Left cardiac atrium (tissue), 4 donors: ENCODE data around the gene SNAPC4. TPM values are rescaled to one million over a fixed set of nuclear protein-coding genes. Genes with fewer than 3 reads are reported as not detected.
A peak's percentile ranks its signal among the peaks of the same experiment; 100 is the strongest.
"Not testable (repeated sequence)": the region's sequence is repeated elsewhere in the genome, so short reads cannot be mapped to it uniquely, and the experiment has no call there.

Experiments
- ATAC-seq, 2 donors: fragments of 200-7000 bp; cut with Tn5 transposase; one replicate each; pipeline ENCODE4 v1.9.1; 2020; ENCODE audit warnings: mild to moderate bottlenecking in 2 of 2, moderate library complexity in 2 of 2
- DNase-seq: peaks from one replicate; pipeline ENCODE4 v3.0.0-alpha.2; 2020
- intact Hi-C, 2 donors: fragments of 100-400 bp; cut with DNase I; formaldehyde crosslinking; loops; one replicate each; pipeline versions ENCODE4 v1.14.1 to v1.15.1; 2022 to 2023
- total RNA-seq, 2 donors: library from RNA; stranded (reverse); fragmentation: NEBNext Ultra II Directional; extraction: Animal tissue kit (Norgen Biotek cat#: 25700); gene quantifications; one replicate each; pipeline ENCODE4 v1.2.1, GENCODE V29; 2021
- donor health status: DM: no; HTN: yes; CAD: no.
- donor health status: DM: no; HTN: yes; CAD: no; lungs with severe emphysema.
- donor health status: DM: yes; HTN: yes; CAD: no.
- donor health status: Dilated cardiomyopathy.

The SNAPC4 gene
- total RNA-seq, 2 donors from 2014 or later = 3.4 to 3.8 TPM

DNA sequence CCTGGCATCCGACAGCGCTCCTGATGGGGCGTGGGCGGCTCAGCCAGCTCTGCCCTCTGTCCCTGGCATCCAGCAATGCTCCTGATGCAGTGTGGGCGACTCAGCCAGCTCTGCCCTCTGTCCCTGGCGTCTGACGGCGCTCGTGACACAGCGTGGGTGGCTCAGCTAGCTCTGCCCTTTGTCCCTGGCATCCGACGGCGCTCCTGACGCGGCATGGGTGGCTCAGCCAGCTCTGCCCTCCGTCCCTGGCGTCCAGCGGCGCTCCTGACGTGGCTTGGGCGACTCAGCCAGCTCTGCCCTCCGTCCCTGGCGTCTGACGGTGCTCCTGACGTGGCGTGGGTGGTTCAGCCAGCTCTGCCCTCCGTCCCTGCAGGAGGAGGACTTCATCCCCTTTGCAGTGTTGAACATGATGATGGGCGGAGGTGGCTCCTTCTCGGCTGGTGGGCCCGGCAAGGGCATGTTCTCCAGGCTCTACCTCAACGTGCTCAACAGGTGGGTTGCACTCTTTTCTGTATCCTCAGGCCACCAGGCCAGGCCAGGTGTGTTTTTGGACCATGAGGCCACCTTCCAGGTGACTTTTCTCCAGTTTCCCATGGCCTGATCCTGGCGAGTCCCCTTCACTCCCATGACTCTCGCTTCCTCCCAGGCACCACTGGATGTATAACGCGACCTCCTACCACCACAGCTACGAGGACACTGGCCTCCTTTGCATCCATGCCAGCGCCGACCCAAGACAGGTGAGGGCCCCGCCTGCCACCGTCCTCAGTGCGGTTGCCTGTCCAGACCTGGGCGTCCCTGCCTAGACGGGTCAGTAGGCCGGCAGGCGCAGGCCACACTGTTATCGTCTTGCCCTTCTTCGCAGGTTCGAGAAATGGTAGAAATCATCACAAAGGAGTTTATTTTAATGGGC, 18.5 kb upstream of the SNAPC4 start:
- no peak for ATAC-seq
- intact Hi-C loops = no loop called here

DNA sequence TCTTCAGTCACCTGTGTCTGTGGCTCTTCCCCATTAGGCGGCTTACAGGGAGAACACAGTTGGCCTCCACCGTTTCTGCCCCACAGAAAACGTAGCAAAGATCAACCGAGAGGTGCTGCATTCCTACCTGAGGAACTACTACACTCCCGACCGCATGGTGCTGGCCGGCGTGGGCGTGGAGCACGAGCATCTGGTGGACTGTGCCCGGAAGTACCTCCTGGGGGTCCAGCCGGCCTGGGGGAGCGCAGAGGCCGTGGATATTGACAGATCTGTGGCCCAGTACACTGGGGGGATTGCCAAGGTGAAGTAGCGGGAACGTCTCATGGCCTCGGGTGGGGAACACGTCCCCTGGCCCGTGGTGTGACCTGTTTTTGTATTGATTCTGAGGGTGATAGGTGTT, 16.9 kb upstream of the SNAPC4 start:
- ATAC-seq = no peak
- intact Hi-C loops = no loop called here

More for the DNA sequence above, 18.5 kb upstream of the SNAPC4 start:
- DNase-seq = no peak

DNA sequence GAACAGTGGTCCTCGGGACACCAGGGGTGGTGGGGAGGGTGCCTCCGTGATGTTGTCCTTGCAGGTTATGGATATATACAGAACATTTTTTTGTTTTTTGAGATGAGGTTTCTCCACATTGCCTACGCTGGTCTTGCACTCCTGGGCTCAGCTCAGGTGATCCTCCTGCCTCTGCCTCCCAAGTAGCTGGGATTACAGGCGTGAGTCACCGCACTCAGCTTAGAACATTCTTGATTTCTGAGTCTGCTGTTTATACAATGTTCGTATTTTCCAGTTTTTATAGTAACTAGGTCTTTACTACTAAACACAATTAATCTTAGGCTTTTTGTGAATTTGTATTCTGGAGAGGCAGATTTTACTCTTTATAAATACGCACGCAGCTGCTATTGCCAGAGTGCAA, 16.5 kb upstream of the SNAPC4 start:
- intact Hi-C loops = no loop called here
- ATAC-seq (no peak), DNase-seq (no peak)

More for the DNA sequence above, 16.9 kb upstream of the SNAPC4 start:
- no peak for DNase-seq

DNA sequence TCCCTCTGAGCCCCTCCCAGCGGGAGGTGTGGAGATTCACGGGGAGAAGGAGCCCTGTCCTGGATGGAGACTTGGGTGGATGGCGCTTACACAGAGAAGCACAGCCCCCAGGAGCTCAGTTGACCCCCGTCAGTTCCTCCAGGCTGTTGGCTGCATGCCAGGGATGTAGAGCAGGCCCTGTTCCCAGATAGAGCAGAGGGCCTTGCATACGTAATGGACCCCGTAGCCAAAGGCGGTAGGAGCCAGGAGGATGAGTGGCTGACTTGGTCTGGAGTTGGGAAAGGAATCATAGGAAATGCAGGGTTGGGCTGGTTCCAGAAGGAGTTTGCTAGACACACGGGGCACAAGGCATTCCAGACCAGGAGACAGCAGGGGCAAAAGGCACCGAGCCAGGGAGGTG, 13.0 kb upstream of the SNAPC4 start:
- intact Hi-C loops = no loop called here
- DNase-seq = no peak
- ATAC-seq = no peak

DNA sequence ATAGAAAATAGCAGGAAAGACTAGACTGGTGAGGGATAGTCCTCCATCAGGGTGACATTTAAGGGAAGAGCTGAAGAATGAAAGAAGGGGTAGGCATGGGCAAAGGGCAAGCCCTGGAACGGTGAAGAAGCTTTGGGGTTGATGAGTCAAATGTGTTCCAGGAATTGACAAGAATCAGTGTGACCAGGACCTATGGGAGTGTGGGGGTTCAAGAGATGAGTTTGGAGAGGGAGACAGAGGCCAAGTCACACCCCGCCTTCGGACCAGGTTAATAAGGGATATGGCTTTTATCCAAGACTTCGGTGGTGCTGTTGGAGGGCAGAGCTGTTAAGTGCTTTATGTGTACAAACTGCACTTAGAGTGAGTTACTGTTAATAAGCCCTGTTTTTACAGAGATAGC, 11.4 kb upstream of the SNAPC4 start:
- intact Hi-C loops = no loop called here
- DNase-seq = no peak
- no peak for ATAC-seq

DNA sequence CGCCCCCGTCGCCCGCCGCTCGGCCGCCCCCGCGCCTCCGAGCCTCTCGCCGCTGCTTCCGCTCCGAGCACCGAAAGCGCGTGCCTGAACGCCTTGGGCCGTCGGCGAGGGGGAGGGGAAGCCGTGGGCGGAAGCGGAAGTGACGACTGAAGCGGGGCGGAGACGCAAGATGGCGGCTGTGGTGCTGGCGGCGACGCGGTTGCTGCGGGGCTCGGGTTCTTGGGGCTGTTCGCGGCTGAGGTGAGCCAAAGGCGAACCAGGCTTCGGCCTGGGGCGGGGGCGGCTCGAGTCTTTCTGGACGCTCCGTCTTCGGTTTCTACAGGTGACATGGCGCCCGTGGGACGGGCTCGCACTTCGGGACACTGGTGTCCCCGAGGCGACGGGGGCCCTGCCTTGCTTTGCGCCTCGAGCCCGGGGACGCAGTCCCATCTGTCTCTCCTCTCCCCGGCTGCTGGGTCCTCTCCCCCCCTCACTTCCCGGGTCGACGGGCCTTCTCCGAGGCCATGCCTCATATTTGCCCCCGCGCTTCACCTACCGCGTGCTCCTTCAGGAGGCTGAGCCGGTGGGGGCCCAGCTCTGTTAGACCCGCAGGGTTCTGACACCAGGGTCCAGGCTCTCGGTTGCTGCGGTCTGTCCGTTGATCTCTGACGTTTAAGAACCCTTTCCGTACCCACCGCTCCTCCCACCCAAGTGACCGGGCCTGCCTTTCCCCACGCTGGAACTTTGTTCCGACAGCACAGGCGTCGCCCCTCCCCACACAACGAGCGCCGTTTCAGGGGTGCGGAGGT, 10.7 kb upstream of the SNAPC4 start, which contains the start of the genes ENTR1 and PMPCA:
ENTR1 (minus strand) TSS at position 115 of the 788 bp plus-strand sequence. CDS start 217 bp downstream, outside the sequence.
PMPCA (plus strand) TSS at position 159 of the 788 bp plus-strand sequence; CDS start at position 170, 11 bp downstream.
- DNase-seq (peak; percentile 95), ATAC-seq (peak; percentile 93 to 95)
- intact Hi-C loops = no loop called here

DNA sequence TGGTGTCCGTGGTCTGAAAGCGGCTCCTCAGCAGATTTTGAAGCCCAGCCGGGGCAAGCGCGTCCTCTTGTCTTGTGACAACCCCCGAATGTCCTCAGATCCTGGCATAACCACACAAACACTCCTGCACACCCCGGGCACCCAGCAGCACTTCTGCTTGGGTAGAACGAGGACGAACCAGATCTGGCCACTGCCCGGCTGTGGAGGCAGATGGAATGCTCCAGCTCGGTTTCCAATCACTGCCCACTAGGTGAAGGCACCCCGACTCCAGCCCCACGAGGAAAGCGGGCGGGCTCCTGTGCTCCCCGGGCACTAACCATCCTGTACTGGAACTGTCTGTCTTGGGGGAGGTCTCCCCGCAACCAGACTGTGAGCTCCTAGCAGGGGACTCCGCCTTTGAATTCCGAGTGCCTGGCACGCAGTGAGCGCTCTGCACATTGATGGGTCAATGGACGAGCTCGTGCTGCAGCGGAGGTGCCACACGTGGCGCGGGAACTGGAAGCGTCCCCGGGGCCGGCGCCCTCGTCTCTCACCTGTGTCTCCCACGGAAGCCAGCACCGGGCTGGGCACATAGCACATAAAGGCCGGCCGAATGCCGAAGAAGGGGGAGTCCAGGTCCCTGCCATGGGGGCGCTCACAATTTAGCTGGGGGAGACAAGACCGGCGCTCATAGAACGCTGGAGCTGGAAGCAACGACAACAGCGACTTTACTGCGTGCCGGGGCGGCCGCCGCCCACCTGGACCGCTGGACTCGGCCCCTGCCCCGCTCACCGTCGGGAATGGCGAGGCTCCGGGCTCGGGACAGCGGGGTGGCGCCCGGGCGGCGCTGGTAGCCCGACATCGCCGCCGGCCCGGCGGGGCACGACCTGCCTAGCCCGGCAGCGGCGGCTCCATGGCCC, 9.8 kb upstream of the SNAPC4 start:
- ATAC-seq (peak; percentile 35 to 46), DNase-seq (peak; percentile 52)
- intact Hi-C loops = loop anchor here in 1 of 2 donors (10.0 kb wide), 1 partner anchor 65 kb away; no protein-coding TSS in a partner anchor

DNA sequence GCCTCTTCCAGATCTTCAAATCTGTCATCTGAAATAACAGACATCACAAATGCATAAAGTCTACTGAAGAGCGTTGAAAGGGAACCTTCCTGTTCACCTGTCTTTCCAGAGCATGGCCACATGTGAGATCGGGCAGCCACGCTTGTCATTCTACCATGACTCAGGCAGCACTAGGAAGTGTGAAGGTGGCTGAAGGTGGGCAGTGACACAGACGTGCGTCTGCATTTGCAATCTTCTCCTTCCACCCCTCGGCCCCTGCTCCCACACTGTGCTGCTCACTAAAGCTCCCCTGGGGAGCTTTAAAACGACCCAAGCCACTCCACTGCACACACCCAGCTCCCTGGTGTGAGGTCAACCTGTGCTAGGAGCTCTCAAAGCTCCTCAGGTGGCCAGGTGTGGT, 7.9 kb upstream of the SNAPC4 start:
- intact Hi-C loops = loop anchor here in 1 of 2 donors (10.0 kb wide), 1 partner anchor 63 kb away; no protein-coding TSS in a partner anchor
- DNase-seq (no peak), ATAC-seq (no peak)

DNA sequence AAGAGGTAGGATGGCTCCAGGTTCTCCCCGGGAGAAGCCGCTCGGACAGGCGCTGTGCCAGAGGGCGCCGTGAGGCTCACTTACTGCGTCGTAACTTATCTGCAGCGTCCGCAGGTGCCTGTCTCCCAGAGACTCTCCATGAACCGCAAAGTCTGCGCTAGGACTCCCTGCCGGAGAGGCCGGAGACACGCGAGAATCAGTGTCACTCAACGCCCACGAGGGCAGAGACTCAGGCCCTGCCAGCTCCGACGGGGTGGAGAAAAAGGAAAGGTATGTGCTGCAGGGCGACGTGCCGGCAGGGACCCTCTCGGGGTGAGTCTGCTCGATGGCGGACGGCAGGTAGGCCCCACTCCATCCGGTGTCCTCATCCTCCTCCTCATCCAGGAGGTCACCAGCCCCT, 7.1 kb upstream of the SNAPC4 start:
- not testable (repeated sequence) for ATAC-seq, DNase-seq
- intact Hi-C loops = loop anchor here in 1 of 2 donors (10.0 kb wide), 1 partner anchor 62 kb away; no protein-coding TSS in a partner anchor

DNA sequence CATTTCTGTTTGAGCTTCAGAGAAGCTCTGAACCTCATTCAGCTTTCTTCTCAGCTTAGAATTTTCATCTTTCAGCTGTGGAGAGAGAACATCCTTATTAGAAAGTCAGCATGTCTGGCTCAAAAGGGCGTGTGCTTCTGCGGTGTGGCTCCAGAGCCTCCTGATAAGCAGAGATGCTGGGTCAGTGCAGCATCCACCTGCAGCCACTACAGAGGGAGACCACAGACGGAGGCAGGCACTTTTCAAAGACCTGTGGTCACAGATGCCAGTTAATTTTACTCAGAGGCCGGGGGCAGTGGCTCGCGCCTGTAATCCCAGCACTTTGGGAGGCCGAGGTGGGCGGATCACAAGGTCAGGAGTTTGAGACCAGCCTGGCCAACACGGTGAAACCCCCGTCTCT, 5.9 kb upstream of the SNAPC4 start:
- ATAC-seq, DNase-seq: not testable (repeated sequence)
- intact Hi-C loops = loop anchor here in 1 of 2 donors (10.0 kb wide), 1 partner anchor 61 kb away; no protein-coding TSS in a partner anchor

DNA sequence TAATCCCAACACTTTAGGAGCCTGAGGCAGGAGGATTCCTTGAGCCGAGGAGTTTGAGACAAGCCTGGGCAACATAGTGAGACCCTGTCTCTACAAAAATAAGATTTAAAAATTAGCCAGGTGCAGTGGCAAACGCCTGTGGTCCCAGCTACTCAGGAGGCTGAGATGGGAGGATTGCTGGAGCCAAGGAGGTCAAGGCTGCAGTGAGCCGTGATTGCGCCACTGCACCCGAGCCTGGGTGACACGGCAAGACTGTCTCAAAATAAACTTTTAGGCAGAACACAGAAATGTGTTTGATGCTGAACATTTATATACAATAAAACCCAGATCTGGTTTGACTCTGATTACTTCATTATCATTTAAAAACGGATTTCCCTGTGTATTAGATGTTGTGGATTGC, 5.5 kb upstream of the SNAPC4 start:
- ATAC-seq = no peak
- intact Hi-C loops = loop anchor here in 1 of 2 donors (10.0 kb wide), 1 partner anchor 61 kb away; no protein-coding TSS in a partner anchor
- DNase-seq = no peak

DNA sequence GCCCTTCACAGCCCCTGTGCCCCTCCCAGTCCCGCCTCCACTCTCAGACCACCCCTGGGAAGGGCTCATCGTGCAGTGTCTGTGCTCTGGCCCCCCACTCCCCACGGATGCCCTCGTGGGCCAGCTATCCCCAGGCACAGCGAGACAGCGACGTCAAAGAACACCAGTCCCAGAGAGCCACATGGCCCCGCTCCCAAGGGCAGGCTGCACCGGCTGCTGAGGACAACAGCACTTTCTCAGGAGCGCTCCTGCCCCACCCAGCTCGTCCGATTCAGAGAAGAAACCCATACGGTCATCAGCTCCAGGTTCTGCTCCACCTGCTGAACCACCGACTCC, 4.8 kb upstream of the SNAPC4 start:
- intact Hi-C loops = loop anchor here in 1 of 2 donors (5.0 to 10.0 kb wide), 2 partner anchors 60 to 92 kb away; no protein-coding TSS in a partner anchor
- ATAC-seq = no peak
- DNase-seq = no peak

DNA sequence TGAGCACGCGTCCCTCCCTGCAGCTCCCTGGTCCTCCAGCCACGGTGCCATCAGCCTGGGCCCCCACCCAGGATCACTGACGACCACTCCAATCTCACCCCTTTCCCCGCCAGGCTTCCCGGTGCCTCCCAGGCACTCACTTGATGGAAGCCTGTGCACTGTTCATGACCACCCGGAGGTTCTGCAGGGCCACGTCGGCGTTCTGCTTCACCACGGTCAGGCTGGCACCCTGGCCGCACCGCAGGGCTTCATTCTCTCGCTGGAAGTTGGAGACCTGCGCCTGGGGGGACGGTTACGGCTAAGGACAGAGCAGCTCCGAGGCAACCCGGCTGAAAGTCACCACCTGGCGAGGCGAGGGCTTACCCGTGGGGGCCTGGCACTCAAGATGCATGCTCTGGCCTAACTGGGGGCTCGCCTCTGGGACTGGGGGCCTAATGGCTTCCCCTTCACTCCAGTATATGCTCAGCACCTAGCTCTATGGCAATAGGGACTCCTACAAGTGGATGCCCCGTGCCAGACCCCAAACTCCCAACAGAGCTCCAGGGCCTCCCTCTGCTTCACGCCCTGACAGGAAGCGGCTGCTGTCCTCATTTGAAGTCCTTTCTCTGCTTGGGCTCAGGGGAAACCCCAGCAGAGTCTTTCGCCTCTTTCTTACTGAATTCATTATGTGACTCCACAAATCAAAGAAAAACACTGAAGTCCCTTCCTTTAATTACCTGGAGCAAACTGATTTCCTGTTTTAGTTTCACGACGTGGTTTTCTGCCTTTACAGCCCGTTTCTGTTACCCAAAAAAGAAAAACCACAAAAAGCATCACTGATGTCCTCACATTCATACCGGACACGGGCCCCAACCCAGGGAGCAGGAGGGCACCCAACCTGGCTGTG, 4.2 kb upstream of the SNAPC4 start:
- no peak for DNase-seq
- intact Hi-C loops = loop anchor here in 1 of 2 donors (5.0 to 10.0 kb wide), 2 partner anchors 59 to 92 kb away; no protein-coding TSS in a partner anchor
- no peak for ATAC-seq

DNA sequence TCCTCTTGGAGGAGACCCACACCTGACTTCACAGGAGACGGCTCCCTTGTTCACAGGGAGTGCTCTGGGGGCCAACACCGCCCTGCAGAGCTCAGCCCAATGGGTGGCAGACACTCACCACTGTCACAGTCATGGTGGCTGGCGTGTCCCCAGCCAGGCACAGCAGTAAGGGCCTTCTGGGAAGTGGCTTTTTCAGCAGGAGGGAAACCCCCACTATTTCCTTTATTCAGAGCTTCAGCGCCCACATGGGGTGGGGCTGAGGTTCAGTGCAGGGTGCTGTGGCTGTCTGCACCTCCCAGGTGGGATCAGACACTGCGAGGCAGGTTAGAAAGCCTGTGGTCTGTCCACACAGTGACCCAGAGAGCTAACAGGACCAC, 3.6 kb upstream of the SNAPC4 start:
- DNase-seq (no peak), ATAC-seq (no peak)
- intact Hi-C loops = loop anchor here in 1 of 2 donors (5.0 to 10.0 kb wide), 2 partner anchors 59 to 91 kb away; no protein-coding TSS in a partner anchor

DNA sequence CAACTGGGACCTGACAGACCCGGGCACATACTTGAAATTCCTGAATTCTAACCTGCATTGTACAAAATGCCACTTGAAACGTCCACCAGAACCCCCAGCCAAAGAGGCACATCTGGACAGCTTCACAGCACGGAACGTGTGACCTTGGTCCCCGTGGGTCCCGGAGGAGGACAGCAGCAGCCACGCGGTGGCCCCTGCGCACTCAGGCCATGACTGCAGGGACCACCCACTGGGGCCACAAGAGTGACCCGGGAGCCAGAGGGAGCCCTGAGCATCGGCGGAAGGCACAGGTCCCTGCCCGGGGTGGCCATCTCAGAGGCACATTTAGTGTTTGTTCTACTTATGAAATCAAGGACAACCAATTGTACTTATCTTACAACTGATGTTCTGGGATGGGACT, 2.1 kb upstream of the SNAPC4 start:
- ATAC-seq (no peak), DNase-seq (no peak)
- intact Hi-C loops = loop anchor here in 1 of 2 donors (5.0 to 10.0 kb wide), 2 partner anchors 57 to 90 kb away; no protein-coding TSS in a partner anchor

DNA sequence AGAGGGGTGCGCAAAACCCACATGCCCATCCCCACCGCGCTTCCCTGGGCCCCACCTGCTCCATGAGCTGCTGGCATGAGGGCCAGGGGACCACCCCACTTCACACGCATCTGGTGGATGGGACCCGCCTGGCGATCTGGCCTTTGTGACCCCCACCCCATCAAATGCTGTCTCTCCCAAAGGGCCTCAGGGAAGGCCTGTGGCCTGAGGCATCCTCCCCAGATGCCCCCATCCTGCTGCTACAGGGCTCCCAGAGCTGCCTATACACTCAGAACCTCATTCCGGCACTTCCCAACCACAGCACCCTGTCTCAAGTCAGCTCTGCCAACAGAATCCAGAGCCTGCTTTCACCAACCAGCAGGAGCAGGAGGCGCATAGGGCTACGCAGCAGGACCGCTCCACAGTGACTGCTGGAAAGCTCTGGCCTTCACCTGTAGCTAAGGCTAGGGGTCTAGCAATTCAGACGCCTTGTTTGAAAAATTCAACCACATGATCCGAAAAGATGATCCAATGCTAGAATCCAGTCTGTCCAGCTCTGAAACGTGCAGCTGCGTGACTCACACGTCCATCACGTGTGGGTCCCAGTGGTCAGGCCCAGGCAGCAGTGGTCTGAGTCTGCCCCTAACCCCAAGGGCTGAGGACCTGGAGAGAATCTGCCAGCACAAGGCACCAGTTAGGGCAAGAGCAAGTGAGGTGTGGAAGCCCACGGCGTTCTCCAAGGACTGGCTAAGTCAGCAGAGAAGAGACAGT, 1.4 kb upstream of the SNAPC4 start:
- ATAC-seq (no peak), DNase-seq (no peak)
- intact Hi-C loops = loop anchor here in 1 of 2 donors (5.0 to 10.0 kb wide), 2 partner anchors 57 to 89 kb away; no protein-coding TSS in a partner anchor
